Right lobe of liver (tissue), 6 donors: Measurements from ENCODE around the gene C6orf163. TPM values are rescaled to one million over a fixed set of nuclear protein-coding genes. Genes with fewer than 3 reads are reported as not detected.
"Not testable (repeated sequence)": the region's sequence is repeated elsewhere in the genome, so short reads cannot be mapped to it uniquely, and the experiment has no call there.

Source experiments
- ATAC-seq, 4 donors: fragments of 200-7000 bp; cut with Tn5 transposase; one replicate each; pipeline ENCODE4 v1.9.1; 2020; ENCODE audit warnings: mild to moderate bottlenecking in 4 of 4, moderate library complexity in 4 of 4
- DNase-seq, 3 donors: peaks; one replicate each; pipeline ENCODE4 v3.0.0-alpha.2; 2020
- H3K27ac ChIP-seq, 3 donors: fragments of 200-600 bp; one replicate each; pipeline ENCODE4 v1.8.0; 2022
- H3K27me3 ChIP-seq, 2 donors: fragments of 200-600 bp; one replicate each; pipeline ENCODE4 v1.8.0; 2022
- H3K36me3 ChIP-seq, 4 donors: fragments of 200-600 bp; sonication (generic) in 1 of 4; one replicate each; pipeline versions ENCODE4 v1.5.1 to v1.8.0; 2017 to 2022; ENCODE audit warnings: control low read depth in 1 of 4
- H3K4me1 ChIP-seq, 4 donors: fragments of 200-600 bp; sonication (generic) in 1 of 4; one replicate each; pipeline versions ENCODE4 v1.5.1 to v1.8.0; 2017 to 2022; ENCODE audit warnings: control low read depth in 1 of 4
- H3K4me3 ChIP-seq, 3 donors: fragments of 200-600 bp; one replicate each; pipeline ENCODE4 v1.8.0; 2022
- H3K9me3 ChIP-seq, 4 donors: fragments of 200-600 bp; sonication (generic) in 1 of 4; one replicate each; pipeline versions ENCODE4 v1.5.1 to v1.8.0; 2017 to 2022; ENCODE audit warnings: control low read depth in 1 of 4
- POLR2A ChIP-seq: fragments of 450-650 bp; IDR thresholded peaks from one replicate; pipeline ENCODE4 v1.6.1; 2017; ENCODE audit warnings: antibody characterized with exemption, mild to moderate bottlenecking
- WGBS: methylation state at CpG from one replicate; pipeline ENCODE4 v1.1.6; 2018; ENCODE audit warnings: low coverage, low lambda C conversion rate; ENCODE audit not compliant: insufficient coverage; ENCODE audit errors: missing lambda C conversion rate; 5-methylcytosine and 5-hydroxymethylcytosine counted together
- intact Hi-C, 2 donors: fragments of 100-400 bp; cut with DNase I; formaldehyde crosslinking; loops; one replicate each; pipeline versions ENCODE4 v1.11.2 to v1.14.1; 2022
- total RNA-seq, 6 experiments: library from RNA; depleted of rRNA in 2 of 6; stranded (reverse); fragments of >200 nt in 2 of 6; fragmentation: NEBNext Ultra II Directional in 3 of 6; extraction: Animal tissue kit (Norgen Biotek cat#: 25700) in 3 of 6; gene quantifications; one replicate each; pipeline versions ENCODE4 v1.1.0 to v1.2.4, GENCODE V29; 2016 to 2023
- TF ChIP-seq, protein P1 (sequence below), 4 donors: fragments of 200-600 bp in 3 of 4; fragments of 450-650 bp in 1 of 4; IDR thresholded peaks; one replicate each; pipeline versions ENCODE4 v1.5.1 to v1.8.0; 2016 to 2022; ENCODE audit warnings: antibody characterized with exemption in 4 of 4, mild to moderate bottlenecking in 2 of 4
- donor health status: DM: no; HTN: yes; CAD: no.
- donor health status: DM: no; HTN: no; CAD: no.
- donor health status: DM: no; HTN: no; CAD: no.
- donor health status: DM: no; HTN: yes; CAD: no.
- donor health status: DM: no; HTN: yes; CAD: no.

The C6orf163 gene
- total RNA-seq, 6 experiments from 2014 or later, result 0.55 to 1.7 (median 1.4) TPM

DNA sequence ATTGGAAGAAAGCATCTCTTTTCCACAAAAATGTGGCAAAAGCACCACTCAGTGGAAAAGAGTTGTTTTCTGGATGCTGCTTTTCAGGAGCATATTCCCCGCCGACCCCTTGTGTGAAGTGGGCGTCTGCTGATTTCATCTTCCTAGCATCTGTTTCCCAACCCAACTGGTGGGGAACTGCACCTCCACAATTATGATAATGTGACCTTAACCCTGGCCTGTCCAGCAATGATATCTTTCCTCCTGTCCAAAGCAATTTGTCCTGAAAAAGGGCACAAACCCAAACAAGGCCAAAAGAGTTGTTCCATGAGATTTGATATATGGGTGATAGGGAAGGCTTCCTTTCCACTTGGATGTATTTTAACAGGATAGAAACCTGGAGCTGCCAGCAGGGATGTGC, 29.5 kb upstream of the C6orf163 start:
- intact Hi-C loops, result no loop called here
- ATAC-seq (no peak), DNase-seq (no peak)
- Histone ChIP-seq H3K4me3 (no peak overlapping the region), H3K27me3 (no peaks in the 10 kb centered on the region), H3K36me3 (no peaks in the 10 kb centered on the region), H3K9me3 (no peaks in the 10 kb centered on the region), H3K4me1 (no peaks in the 10 kb centered on the region), H3K27ac (no peak overlapping the region)
- 79% methylated on average over 3 of the region's 3 CpGs for WGBS
- no peak for TF ChIP-seq POLR2A
- TF ChIP-seq, protein P1, sequence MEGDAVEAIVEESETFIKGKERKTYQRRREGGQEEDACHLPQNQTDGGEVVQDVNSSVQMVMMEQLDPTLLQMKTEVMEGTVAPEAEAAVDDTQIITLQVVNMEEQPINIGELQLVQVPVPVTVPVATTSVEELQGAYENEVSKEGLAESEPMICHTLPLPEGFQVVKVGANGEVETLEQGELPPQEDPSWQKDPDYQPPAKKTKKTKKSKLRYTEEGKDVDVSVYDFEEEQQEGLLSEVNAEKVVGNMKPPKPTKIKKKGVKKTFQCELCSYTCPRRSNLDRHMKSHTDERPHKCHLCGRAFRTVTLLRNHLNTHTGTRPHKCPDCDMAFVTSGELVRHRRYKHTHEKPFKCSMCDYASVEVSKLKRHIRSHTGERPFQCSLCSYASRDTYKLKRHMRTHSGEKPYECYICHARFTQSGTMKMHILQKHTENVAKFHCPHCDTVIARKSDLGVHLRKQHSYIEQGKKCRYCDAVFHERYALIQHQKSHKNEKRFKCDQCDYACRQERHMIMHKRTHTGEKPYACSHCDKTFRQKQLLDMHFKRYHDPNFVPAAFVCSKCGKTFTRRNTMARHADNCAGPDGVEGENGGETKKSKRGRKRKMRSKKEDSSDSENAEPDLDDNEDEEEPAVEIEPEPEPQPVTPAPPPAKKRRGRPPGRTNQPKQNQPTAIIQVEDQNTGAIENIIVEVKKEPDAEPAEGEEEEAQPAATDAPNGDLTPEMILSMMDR (IDR thresholded peaks at IDR 0.05), result no peak

DNA sequence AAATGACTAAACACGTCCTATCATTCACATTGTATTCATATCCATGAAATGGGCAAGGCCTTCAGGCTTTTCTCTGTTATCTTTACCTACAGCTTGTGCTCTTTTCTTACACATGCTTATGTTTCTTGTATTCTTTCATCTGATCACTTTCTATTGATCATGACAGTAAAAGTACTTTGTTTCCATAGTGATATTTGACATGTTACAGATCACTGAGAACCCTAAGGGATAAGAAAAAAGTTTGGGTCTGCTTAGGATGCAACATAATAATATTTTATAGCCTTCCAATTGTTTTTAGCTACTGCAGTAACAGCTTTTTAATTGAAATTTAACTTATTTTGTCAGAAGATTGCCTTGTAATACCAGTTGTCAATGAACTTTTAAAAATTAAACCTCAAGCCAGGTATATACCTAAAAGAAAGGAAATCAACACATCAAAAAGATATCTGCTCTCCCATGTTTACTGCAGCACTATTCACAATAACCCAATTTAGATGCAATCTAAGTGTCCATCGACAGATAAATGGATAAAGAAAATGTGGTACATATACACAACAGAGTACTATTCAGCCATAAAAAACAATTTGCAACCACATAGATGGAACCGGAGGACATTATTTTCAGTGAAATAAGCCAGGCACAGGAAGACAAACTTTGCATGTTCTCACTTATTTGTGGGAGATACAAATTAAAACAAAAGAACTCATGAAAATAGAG, 25.2 kb upstream of the C6orf163 start:
- H3K27ac ChIP-seq, result no peak overlapping the region
- H3K9me3 ChIP-seq, result no peaks in the 10 kb centered on the region
- no peak overlapping the region for H3K4me3 ChIP-seq
- ATAC-seq (no peak), DNase-seq (no peak)
- intact Hi-C loops, result no loop called here
- WGBS, result 58% methylated on average over 3 of the region's 3 CpGs
- H3K27me3 ChIP-seq, result no peaks in the 10 kb centered on the region
- H3K4me1 ChIP-seq, result peaks cover 0 to 5% (median 0%) of the 10 kb centered on the region in 4 donors
- H3K36me3 ChIP-seq, result no peaks in the 10 kb centered on the region
- TF ChIP-seq, protein P1 (IDR thresholded peaks at IDR 0.05), result no peak
- TF ChIP-seq POLR2A, result no peak

DNA sequence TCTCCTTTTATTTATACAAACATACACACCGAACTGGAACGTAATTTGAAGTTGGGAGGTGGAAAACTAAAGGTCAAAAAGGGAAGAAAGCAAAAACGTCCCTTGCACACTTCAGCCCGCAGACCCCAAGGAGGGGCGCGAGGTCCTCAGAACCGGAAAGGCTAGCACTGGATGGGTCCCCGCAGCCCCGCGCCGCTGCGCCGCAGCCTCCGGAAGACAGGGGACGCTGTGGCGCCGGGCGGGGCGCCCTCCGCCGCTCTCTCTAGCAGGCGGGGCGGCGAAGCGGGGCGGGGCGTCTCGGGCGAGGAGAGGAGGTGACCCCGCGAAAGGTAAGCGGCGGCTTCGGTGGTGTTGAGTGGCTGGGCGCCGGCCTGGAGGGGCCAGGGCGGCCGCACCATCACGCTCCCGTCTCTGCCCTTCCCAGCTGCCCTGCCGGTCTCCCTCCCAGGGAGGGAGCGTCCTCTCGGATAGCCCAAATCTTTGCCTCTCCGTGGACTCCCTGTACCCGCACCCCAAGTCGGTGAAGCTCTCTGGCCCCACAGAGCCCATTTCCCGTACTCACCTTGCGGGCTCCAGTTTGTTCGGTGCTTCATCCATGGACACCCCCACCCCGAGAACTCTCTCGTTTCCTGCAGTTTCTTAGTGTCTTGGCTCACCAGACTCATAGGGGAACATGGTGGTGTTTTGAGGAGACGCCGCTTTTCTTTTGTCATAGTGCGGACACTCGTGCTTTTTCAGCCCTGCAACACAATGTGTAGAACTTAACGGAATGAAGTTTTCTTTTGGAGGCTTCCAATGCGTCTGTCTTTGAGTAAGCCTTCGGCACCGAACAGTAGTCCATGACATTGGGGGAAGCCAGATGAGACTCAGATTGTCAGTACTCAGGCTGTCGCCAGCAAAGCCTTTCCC, 22.1 kb upstream of the C6orf163 start, which contains the start of gene SMIM8:
Gene SMIM8, plus strand, starts transcription at position 285 of the 909 bp plus-strand sequence. CDS start 14,444 bp downstream, outside the sequence.
- no peaks in the 10 kb centered on the region for H3K27me3 ChIP-seq
- DNase-seq (peak; percentile 89 to 92 (median 91)), ATAC-seq (peak; percentile 100)
- WGBS, result under 1% methylated on average over 32 of the region's 60 CpGs
- H3K27ac ChIP-seq, result peak within 1 kb of the TSS in 2 of 3 donors; percentile 62 to 64
- intact Hi-C loops, result no loop called here
- no peaks in the 10 kb centered on the region for H3K36me3 ChIP-seq
- TF ChIP-seq POLR2A, result peak; percentile 47
- TF ChIP-seq, protein P1 (IDR thresholded peaks at IDR 0.05), result peak; percentile 98 to 100 (median 99)
- no peaks in the 10 kb centered on the region for H3K9me3 ChIP-seq
- peak within 1 kb of the TSS; percentile 61 to 96 (median 94) for H3K4me3 ChIP-seq
- H3K4me1 ChIP-seq, result peaks cover 0 to 5% (median 0%) of the 10 kb centered on the region in 4 donors

DNA sequence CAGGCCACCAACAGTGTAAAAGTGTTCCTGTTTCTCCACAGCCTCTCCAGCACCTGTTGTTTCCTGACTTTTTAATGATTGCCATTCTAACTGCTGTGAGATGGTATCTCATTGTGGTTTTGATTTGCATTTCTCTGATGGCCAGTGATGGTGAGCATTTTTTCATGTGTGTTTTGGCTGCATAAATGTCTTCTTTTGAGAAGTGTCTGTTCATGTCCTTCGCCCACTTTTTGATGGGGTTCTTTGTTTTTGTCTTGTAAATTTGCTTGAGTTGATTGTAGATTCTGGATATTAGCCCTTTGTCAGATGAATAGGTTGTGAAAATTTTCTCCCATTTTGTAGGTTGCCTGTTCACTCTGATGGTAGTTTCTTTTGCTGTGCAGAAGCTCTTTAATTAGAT, 20.7 kb upstream of the C6orf163 start:
- H3K27me3 ChIP-seq, H3K4me1 ChIP-seq, H3K36me3 ChIP-seq, H3K4me3 ChIP-seq, ATAC-seq, H3K27ac ChIP-seq, H3K9me3 ChIP-seq, intact Hi-C loops, DNase-seq: not testable (repeated sequence)
- WGBS, result 90% methylated on average over 1 of the region's 1 CpG

DNA sequence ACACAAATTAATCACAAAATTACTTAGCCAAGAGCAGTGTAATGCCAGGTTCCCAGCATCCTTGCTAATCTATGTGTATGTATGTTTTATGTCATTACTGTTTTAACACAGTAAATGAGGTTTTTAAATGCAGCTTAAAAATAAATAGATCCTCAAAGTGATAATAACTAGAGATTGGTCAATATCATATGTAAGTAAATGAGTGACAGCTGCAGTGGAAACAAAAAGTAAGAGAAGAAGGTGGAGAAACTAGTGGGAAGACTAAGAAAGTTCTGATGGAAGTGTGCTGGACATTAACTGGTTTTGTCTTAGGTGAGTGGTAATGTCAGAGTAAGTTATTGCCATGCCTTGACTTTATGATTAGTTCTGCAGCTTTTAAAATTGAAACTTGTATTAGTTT, 13.7 kb upstream of the C6orf163 start:
- intact Hi-C loops, result no loop called here
- Histone ChIP-seq H3K4me1 (no peaks in the 10 kb centered on the region), H3K27me3 (no peaks in the 10 kb centered on the region), H3K4me3 (no peak overlapping the region), H3K36me3 (no peaks in the 10 kb centered on the region), H3K9me3 (no peaks in the 10 kb centered on the region), H3K27ac (no peak overlapping the region)
- no peak for ATAC-seq
- DNase-seq, result no peak
- no peak for TF ChIP-seq POLR2A
- TF ChIP-seq, protein P1 (IDR thresholded peaks at IDR 0.05), result no peak
